DND-41 (cell line): ENCODE results near the gene TP53BP1.

Source experiments
- EZH2 ChIP-seq: IDR thresholded peaks from 3 replicates; pipeline ENCODE4 v1.6.1; 2012; ENCODE audit warnings: borderline replicate concordance, low read depth, mild to moderate bottlenecking, moderate library complexity, low read length, inconsistent platforms; ENCODE audit not compliant: severe bottlenecking
- TF ChIP-seq, protein P1 (sequence below): IDR thresholded peaks from 2 replicates; pipeline ENCODE4 v1.5.1; 2012; ENCODE audit warnings: borderline replicate concordance, low read length, moderate library complexity, mild to moderate bottlenecking; ENCODE audit not compliant: poor library complexity, severe bottlenecking; ENCODE audit errors: extremely low read depth

DNA sequence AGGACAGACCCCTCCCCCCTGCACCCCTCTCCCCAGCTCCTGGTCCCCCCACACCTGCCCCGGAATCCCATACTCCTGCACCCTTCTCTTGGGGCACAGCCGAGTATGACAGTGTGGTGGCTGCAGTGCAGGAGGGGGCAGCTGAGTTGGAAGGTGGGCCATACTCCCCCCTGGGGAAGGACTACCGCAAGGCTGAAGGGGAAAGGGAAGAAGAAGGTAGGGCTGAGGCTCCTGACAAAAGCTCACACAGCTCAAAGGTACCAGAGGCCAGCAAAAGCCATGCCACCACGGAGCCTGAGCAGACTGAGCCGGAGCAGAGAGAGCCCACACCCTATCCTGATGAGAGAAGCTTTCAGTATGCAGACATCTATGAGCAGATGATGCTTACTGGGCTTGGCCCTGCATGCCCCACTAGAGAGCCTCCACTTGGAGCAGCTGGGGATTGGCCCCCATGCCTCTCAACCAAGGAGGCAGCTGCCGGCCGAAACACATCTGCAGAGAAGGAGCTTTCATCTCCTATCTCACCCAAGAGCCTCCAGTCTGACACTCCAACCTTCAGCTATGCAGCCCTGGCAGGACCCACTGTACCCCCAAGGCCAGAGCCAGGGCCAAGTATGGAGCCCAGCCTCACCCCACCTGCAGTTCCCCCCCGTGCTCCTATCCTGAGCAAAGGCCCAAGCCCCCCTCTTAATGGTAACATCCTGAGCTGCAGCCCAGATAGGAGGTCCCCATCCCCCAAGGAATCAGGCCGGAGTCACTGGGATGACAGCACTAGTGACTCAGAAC is 34.3 kb upstream of the TP53BP1 start:
- TF ChIP-seq, protein P1, sequence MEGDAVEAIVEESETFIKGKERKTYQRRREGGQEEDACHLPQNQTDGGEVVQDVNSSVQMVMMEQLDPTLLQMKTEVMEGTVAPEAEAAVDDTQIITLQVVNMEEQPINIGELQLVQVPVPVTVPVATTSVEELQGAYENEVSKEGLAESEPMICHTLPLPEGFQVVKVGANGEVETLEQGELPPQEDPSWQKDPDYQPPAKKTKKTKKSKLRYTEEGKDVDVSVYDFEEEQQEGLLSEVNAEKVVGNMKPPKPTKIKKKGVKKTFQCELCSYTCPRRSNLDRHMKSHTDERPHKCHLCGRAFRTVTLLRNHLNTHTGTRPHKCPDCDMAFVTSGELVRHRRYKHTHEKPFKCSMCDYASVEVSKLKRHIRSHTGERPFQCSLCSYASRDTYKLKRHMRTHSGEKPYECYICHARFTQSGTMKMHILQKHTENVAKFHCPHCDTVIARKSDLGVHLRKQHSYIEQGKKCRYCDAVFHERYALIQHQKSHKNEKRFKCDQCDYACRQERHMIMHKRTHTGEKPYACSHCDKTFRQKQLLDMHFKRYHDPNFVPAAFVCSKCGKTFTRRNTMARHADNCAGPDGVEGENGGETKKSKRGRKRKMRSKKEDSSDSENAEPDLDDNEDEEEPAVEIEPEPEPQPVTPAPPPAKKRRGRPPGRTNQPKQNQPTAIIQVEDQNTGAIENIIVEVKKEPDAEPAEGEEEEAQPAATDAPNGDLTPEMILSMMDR = no peak
- TF ChIP-seq EZH2 = no peak
